Epithelial cell of umbilical artery (primary cell): ENCODE measurements around the gene ABCC6. TPM values are rescaled to one million over a fixed set of nuclear protein-coding genes. Genes with fewer than 3 reads are reported as not detected.

Experiments used
- total RNA-seq: library from RNA; depleted of rRNA; stranded (reverse); fragments of >200 nt; gene quantifications from 2 replicates; pipeline ENCODE4 v1.2.3, GENCODE V29; 2014

Gene ABCC6
- total RNA-seq = under 0.01 and 1.4 TPM in 2 replicates

GRCh38 chr16:16222850-16223661 is at the start of gene ABCC6:
TSS of gene ABCC6 (minus strand) at chr16:16223494. CDS start at chr16:16223434, 60 bp downstream.

Other genes with a start within 250 kb of the ABCC6 start
- 87.5 and 103 TPM in 2 replicates for gene NOMO3, start 9.0 kb upstream of the ABCC6 start, total RNA-seq
- 0.65 and 2.7 TPM in 2 replicates for gene NPIPA7, start 155.6 kb upstream of the ABCC6 start, total RNA-seq